IMR-90 (cell line): ENCODE measurements around the gene STK35. TPM values are rescaled to one million over a fixed set of nuclear protein-coding genes. Genes with fewer than 3 reads are reported as not detected.

ENCODE experiments used
- ATAC-seq: fragments of 200-7000 bp; cut with Tn5 transposase; 2 replicates; pipeline ENCODE4 v1.9.1; 2020; ENCODE audit warnings: low read depth, mild to moderate bottlenecking, moderate library complexity
- BruUV-seq: library from RNA; stranded (reverse); fragments of 400-500 nt; replicated peaks from 2 replicates; lab custom pipeline; 2021; lab: Mats Ljungman, UMichigan
- CTCF ChIA-PET: fragments of 300-600 bp; formaldehyde crosslinking; extraction: SDS; loops from one replicate; lab custom pipeline; 2021; ENCODE audit warnings: antibody characterized with exemption; lab: Yijun Ruan, JAX
- POLR2A ChIA-PET: fragments of 300-600 bp; sonication (Branson Sonifier 250); formaldehyde crosslinking; loops from one replicate; lab custom pipeline; 2022; ENCODE audit warnings: antibody characterized with exemption; ENCODE audit not compliant: unreplicated experiment; lab: Charles Lee
- DNase-seq: peaks from one replicate; pipeline ENCODE4 v3.0.0; 2013
- H2AFZ ChIP-seq: replicated peaks from 2 replicates; pipeline ENCODE3; 2013; ENCODE audit warnings: low read length, mild to moderate bottlenecking; ENCODE audit not compliant: poor library complexity
- H2AK5ac ChIP-seq: 2 replicates; pipeline ENCODE4 v1.6.1; 2013; ENCODE audit warnings: low read depth, low read length, inconsistent platforms
- H2AK9ac ChIP-seq: replicated peaks from 2 replicates; pipeline ENCODE3; 2013; ENCODE audit warnings: mild to moderate bottlenecking, low read depth, low read length, moderate library complexity; ENCODE audit not compliant: poor library complexity
- H2BK120ac ChIP-seq: 2 replicates; pipeline ENCODE4 v1.6.1; 2013; ENCODE audit warnings: low read depth, low read length, inconsistent platforms
- H2BK15ac ChIP-seq: 3 replicates; pipeline ENCODE4 v1.6.1; 2013; ENCODE audit warnings: low read depth, low read length, inconsistent platforms
- H2BK20ac ChIP-seq: 2 replicates; pipeline ENCODE4 v1.6.1; 2013; ENCODE audit warnings: low read depth, mild to moderate bottlenecking, inconsistent platforms, low read length, moderate library complexity
- H2BK5ac ChIP-seq: 2 replicates; pipeline ENCODE4 v1.6.1; 2013; ENCODE audit warnings: mild to moderate bottlenecking, low read depth, low read length, inconsistent platforms; ENCODE audit not compliant: poor library complexity, severe bottlenecking
- H3K14ac ChIP-seq: replicated peaks from 2 replicates; pipeline ENCODE4 v1.6.1; 2013; ENCODE audit warnings: low read depth, low read length, inconsistent platforms
- H3K18ac ChIP-seq: 2 replicates; pipeline ENCODE4 v1.6.1; 2013; ENCODE audit warnings: low read depth, low read length, control low read depth
- H3K23ac ChIP-seq: 2 replicates; pipeline ENCODE4 v1.6.1; 2013; ENCODE audit warnings: low read depth, low read length, inconsistent platforms
- H3K27ac ChIP-seq: 2 replicates; pipeline ENCODE4 v1.5.1; 2013; ENCODE audit warnings: mild to moderate bottlenecking, control low read depth, low read length; ENCODE audit not compliant: insufficient read depth
- H3K27me3 ChIP-seq: 2 replicates; pipeline ENCODE4 v1.6.1; 2013; ENCODE audit warnings: low read length; ENCODE audit not compliant: control insufficient read depth, insufficient read depth
- H3K36me3 ChIP-seq: 2 replicates; pipeline ENCODE4 v1.6.1; 2013; ENCODE audit warnings: low read length, mixed read lengths; ENCODE audit not compliant: control insufficient read depth, insufficient read depth
- H3K4ac ChIP-seq: 2 replicates; pipeline ENCODE4 v1.6.1; 2013; ENCODE audit warnings: low read depth, low read length, inconsistent platforms
- H3K4me1 ChIP-seq: 2 replicates; pipeline ENCODE4 v1.6.1; 2013; ENCODE audit warnings: low read length, mixed read lengths; ENCODE audit not compliant: control insufficient read depth, insufficient read depth
- H3K4me2 ChIP-seq: 2 replicates; pipeline ENCODE4 v1.6.1; 2013; ENCODE audit warnings: low read depth, mild to moderate bottlenecking, control low read depth, low read length, moderate library complexity
- H3K4me3 ChIP-seq: 2 replicates; pipeline ENCODE4 v1.5.1; 2013; ENCODE audit warnings: low read depth, mild to moderate bottlenecking, control low read depth, low read length, moderate library complexity; ENCODE audit not compliant: insufficient read depth
- H3K56ac ChIP-seq: 2 replicates; pipeline ENCODE4 v1.6.1; 2013; ENCODE audit warnings: low read length, inconsistent platforms; ENCODE audit not compliant: insufficient read depth; ENCODE audit errors: extremely low read depth
- H3K79me1 ChIP-seq, 2 experiments: 2 replicates each; pipeline ENCODE4 v1.6.1; 2013; ENCODE audit warnings: low read length in 2 of 2, inconsistent platforms in 1 of 2, low read depth in 1 of 2
- H3K9ac ChIP-seq: 2 replicates; pipeline ENCODE4 v1.6.1; 2013; ENCODE audit warnings: low read depth, low read length, control low read depth
- H3K9me1 ChIP-seq: 2 replicates; pipeline ENCODE4 v1.6.1; 2013; ENCODE audit warnings: low read length, inconsistent platforms; ENCODE audit not compliant: insufficient read depth
- H3K9me3 ChIP-seq: 2 replicates; pipeline ENCODE4 v1.6.1; 2013; ENCODE audit warnings: low read length; ENCODE audit not compliant: control insufficient read depth, insufficient read depth
- H4K20me1 ChIP-seq: 2 replicates; pipeline ENCODE4 v1.6.1; 2013; ENCODE audit warnings: low read length, inconsistent platforms; ENCODE audit not compliant: insufficient read depth
- H4K5ac ChIP-seq: 2 replicates; pipeline ENCODE4 v1.6.1; 2013; ENCODE audit warnings: mild to moderate bottlenecking, low read depth, low read length, control low read depth
- H4K8ac ChIP-seq, 2 experiments: 2 replicates each; pipeline ENCODE4 v1.6.1; 2013; ENCODE audit warnings: low read depth in 2 of 2, low read length in 2 of 2, control low read depth in 1 of 2, inconsistent platforms in 1 of 2
- H4K91ac ChIP-seq: 2 replicates; pipeline ENCODE4 v1.6.1; 2013; ENCODE audit warnings: low read depth, low read length, inconsistent platforms; ENCODE audit not compliant: insufficient read depth
- BHLHE40 ChIP-seq: fragments of 150-350 bp; IDR thresholded peaks from 2 replicates; pipeline ENCODE4 v1.6.1; 2016; ENCODE audit warnings: mild to moderate bottlenecking, low read depth, low read length
- CEBPB ChIP-seq: IDR thresholded peaks from 2 replicates; pipeline ENCODE4 v1.6.1; 2012; ENCODE audit warnings: low read depth, low read length, improper control_type of control experiment
- CHD1 ChIP-seq: IDR thresholded peaks from 2 replicates; pipeline ENCODE4 v1.6.1; 2012; ENCODE audit warnings: low read depth, low read length, improper control_type of control experiment
- ELK1 ChIP-seq: fragments of 150-350 bp; IDR thresholded peaks from 2 replicates; pipeline ENCODE4 v1.6.1; 2016; ENCODE audit warnings: low read depth, mild to moderate bottlenecking, low read length, moderate library complexity, borderline replicate concordance
- FOS ChIP-seq: fragments of 150-350 bp; IDR thresholded peaks from 2 replicates; pipeline ENCODE4 v1.6.1; 2016; ENCODE audit warnings: low read depth, low read length
- MAFK ChIP-seq: IDR thresholded peaks from 2 replicates; pipeline ENCODE4 v1.6.1; 2012; ENCODE audit warnings: low read depth, low read length, improper control_type of control experiment
- MAZ ChIP-seq: IDR thresholded peaks from 2 replicates; pipeline ENCODE4 v1.6.1; 2012; ENCODE audit warnings: low read depth, mild to moderate bottlenecking, low read length, improper control_type of control experiment, moderate library complexity, borderline replicate concordance
- MXI1 ChIP-seq: IDR thresholded peaks from 2 replicates; pipeline ENCODE4 v1.6.1; 2012; ENCODE audit warnings: low read depth, mild to moderate bottlenecking, low read length, moderate library complexity, borderline replicate concordance
- NFE2L2 ChIP-seq: fragments of 150-350 bp; IDR thresholded peaks from 2 replicates; pipeline ENCODE4 v1.6.1; 2016; ENCODE audit warnings: low read depth, mild to moderate bottlenecking, low read length
- POLR2A ChIP-seq: IDR thresholded peaks from 2 replicates; pipeline ENCODE4 v1.6.1; 2012; ENCODE audit warnings: mild to moderate bottlenecking, low read depth, low read length
- RAD21 ChIP-seq: IDR thresholded peaks from 2 replicates; pipeline ENCODE4 v1.6.1; 2012; ENCODE audit warnings: low read length, improper control_type of control experiment
- RCOR1 ChIP-seq: IDR thresholded peaks from 2 replicates; pipeline ENCODE4 v1.6.1; 2012; ENCODE audit warnings: mild to moderate bottlenecking, low read length, improper control_type of control experiment; ENCODE audit not compliant: insufficient replicate concordance
- RFX5 ChIP-seq: IDR thresholded peaks from 2 replicates; pipeline ENCODE4 v1.8.0; 2012; ENCODE audit warnings: low read depth, mild to moderate bottlenecking, low read length, moderate library complexity
- SMC3 ChIP-seq: fragments of 150-350 bp; IDR thresholded peaks from 2 replicates; pipeline ENCODE4 v1.6.1; 2016; ENCODE audit warnings: low read depth, mild to moderate bottlenecking, antibody characterized with exemption, low read length, moderate library complexity
- WGBS, 2 experiments: methylation state at CpG; one replicate each; pipeline versions ENCODE4 v1.1.5 to v1.1.7; 2013; ENCODE audit warnings: missing lambda C conversion rate in 2 of 2; ENCODE audit not compliant: insufficient read length in 1 of 2; ENCODE audit errors: extremely low coverage in 2 of 2; 5-methylcytosine and 5-hydroxymethylcytosine counted together
- dilution Hi-C: fragments of 300-500 bp; cut with HindIII; formaldehyde crosslinking; loops from one replicate; pipeline ENCODE4 v1.14.3; 2018; ENCODE audit warnings: low sequenced_read_pairs; ENCODE audit not compliant: unreplicated experiment
- in situ Hi-C: fragments of 300-500 bp; cut with MboI; formaldehyde crosslinking; loops from 3 replicates; pipeline ENCODE4 v1.14.3; 2019; ENCODE audit warnings: low sequenced_read_pairs, inconsistent platforms, mixed read lengths
- intact Hi-C: fragments of 100-400 bp; cut with micrococcal nuclease; formaldehyde crosslinking; loops from 2 replicates; pipeline ENCODE4 v1.10.0; 2022
- polyA plus RNA-seq, 3 experiments: library from polyadenylated mRNA; depleted of rRNA; stranded (reverse); fragments of >200 nt; gene quantifications; 2 replicates each; pipeline ENCODE4 v1.2.3, GENCODE V29; 2012; ENCODE audit warnings: low replicate concordance in 1 of 3
- total RNA-seq: library from RNA; depleted of rRNA; stranded (reverse); fragments of >200 nt; gene quantifications from 2 replicates; pipeline ENCODE4 v1.2.3, GENCODE V29; 2012
- TF ChIP-seq, protein P1 (sequence below): conservative IDR thresholded peaks from 2 replicates; pipeline ENCODE4 v1.5.1; 2012; ENCODE audit warnings: mild to moderate bottlenecking, low read depth, low read length, improper control_type of control experiment
- TF ChIP-seq, protein P2 (sequence below): fragments of 150-350 bp; IDR thresholded peaks from 2 replicates; pipeline ENCODE4 v1.6.1; 2017; ENCODE audit warnings: mild to moderate bottlenecking, antibody characterized with exemption, low read length, low read depth

Gene STK35
- total and polyA plus RNA-seq, 2 of the 4 experiments (the other 2 are of a cell fraction), result 11.1 to 12.0 TPM

- ATAC-seq (no peak), DNase-seq (no peak)
- Histone ChIP-seq H3K18ac (no peak overlapping the region), H3K9me3 (no peaks in the 10 kb centered on the region), H2AFZ (no peak overlapping the region), H2BK120ac (no peak overlapping the region), H3K4ac (no peak overlapping the region), H4K8ac (no peak overlapping the region), H4K20me1 (peaks cover 8% of the 10 kb centered on the region; the same call in 1 of the 2 replicates), H2BK15ac (no peak overlapping the region), H2BK5ac (no peak overlapping the region), H4K91ac (no peak overlapping the region), H3K27ac (no peak overlapping the region), H2BK20ac (no peak overlapping the region), H3K14ac (no peak overlapping the region), H2AK9ac (no peak overlapping the region), H3K9ac (no peak overlapping the region), H2AK5ac (no peak overlapping the region), H3K4me3 (no peak overlapping the region), H3K56ac (no peak overlapping the region), H4K5ac (no peak overlapping the region), H3K36me3 (peaks cover 13% of the 10 kb centered on the region), H3K4me2 (no peak overlapping the region), H3K9me1 (peaks cover 5% of the 10 kb centered on the region; the same call in 1 of the 2 replicates), H3K79me1 (peaks cover 43 to 73% of the 10 kb centered on the region in 2 experiments), H3K27me3 (no peaks in the 10 kb centered on the region), H3K23ac (no peak overlapping the region), H3K4me1 (peaks cover 15% of the 10 kb centered on the region)
- TF ChIP-seq ELK1, result no peak
- no peak for TF ChIP-seq CHD1
- TF ChIP-seq POLR2A, result no peak
- no peak for TF ChIP-seq CEBPB
- TF ChIP-seq MAFK, result no peak
- TF ChIP-seq RFX5, result no peak
- no peak for TF ChIP-seq SMC3
- no peak for TF ChIP-seq MXI1
- TF ChIP-seq RCOR1, result no peak
- no peak for TF ChIP-seq NFE2L2
- TF ChIP-seq, protein P1, sequence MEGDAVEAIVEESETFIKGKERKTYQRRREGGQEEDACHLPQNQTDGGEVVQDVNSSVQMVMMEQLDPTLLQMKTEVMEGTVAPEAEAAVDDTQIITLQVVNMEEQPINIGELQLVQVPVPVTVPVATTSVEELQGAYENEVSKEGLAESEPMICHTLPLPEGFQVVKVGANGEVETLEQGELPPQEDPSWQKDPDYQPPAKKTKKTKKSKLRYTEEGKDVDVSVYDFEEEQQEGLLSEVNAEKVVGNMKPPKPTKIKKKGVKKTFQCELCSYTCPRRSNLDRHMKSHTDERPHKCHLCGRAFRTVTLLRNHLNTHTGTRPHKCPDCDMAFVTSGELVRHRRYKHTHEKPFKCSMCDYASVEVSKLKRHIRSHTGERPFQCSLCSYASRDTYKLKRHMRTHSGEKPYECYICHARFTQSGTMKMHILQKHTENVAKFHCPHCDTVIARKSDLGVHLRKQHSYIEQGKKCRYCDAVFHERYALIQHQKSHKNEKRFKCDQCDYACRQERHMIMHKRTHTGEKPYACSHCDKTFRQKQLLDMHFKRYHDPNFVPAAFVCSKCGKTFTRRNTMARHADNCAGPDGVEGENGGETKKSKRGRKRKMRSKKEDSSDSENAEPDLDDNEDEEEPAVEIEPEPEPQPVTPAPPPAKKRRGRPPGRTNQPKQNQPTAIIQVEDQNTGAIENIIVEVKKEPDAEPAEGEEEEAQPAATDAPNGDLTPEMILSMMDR, result no peak
- no peak for TF ChIP-seq BHLHE40
- TF ChIP-seq MAZ, result no peak
- TF ChIP-seq, protein P2, sequence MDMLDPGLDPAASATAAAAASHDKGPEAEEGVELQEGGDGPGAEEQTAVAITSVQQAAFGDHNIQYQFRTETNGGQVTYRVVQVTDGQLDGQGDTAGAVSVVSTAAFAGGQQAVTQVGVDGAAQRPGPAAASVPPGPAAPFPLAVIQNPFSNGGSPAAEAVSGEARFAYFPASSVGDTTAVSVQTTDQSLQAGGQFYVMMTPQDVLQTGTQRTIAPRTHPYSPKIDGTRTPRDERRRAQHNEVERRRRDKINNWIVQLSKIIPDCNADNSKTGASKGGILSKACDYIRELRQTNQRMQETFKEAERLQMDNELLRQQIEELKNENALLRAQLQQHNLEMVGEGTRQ, result no peak
- TF ChIP-seq FOS, result no peak
- TF ChIP-seq RAD21, result no peak
- BruUV-seq, result no TSS peak
- dilution Hi-C loops, result no loop called here
- ChIA-PET CTCF (interaction anchor here (0.6 kb wide), 1 partner anchor 310 kb away, joined by 3 read pairs; no protein-coding TSS in a partner anchor), POLR2A (interaction anchor here (0.6 to 0.7 kb wide), 2 partner anchors 41 to 376 kb away, joined by 3 to 12 read pairs; no protein-coding TSS in a partner anchor)
- in situ Hi-C loops, result no loop called here
- WGBS, 2 experiments, result no CpG with 5 or more reads among the region's 10 CpGs
- intact Hi-C loops, result no loop called here
Observed at GRCh38 chr20:2143594-2143993, 42.0 kb downstream of the STK35 start.
